ENCODE measurements around the gene LYZL4. TPM values are rescaled to one million over a fixed set of nuclear protein-coding genes. Genes with fewer than 3 reads are reported as not detected.

Gene LYZL4
- polyA plus RNA-seq, 1 experiment: not detected

- H3K4me3 ChIP-seq (ENCODE audit: low read depth, low read length): no peak overlapping the region
- ChIA-PET CTCF (no interaction called here), POLR2A (no interaction called here)
- no peak for TF ChIP-seq CTCF (IDR thresholded peaks at IDR 0.05; ENCODE audit: low read depth, low read length)
- no peaks in the 10 kb centered on the region for H3K27me3 ChIP-seq (ENCODE audit: control insufficient read depth, insufficient read depth, low read length)
- H3K9me3 ChIP-seq (ENCODE audit: control insufficient read depth, insufficient read depth, low read length): no peaks in the 10 kb centered on the region
- no peak for DNase-seq (ENCODE audit: low read depth, low spot score)
- no peak overlapping the region for H3K27ac ChIP-seq (ENCODE audit: low read depth, low read length)
Measured at GRCh38 chr3:42403737-42404136, 6.7 kb downstream of the LYZL4 start.

- H3K27ac ChIP-seq (ENCODE audit: low read depth, low read length): no peak overlapping the region
- DNase-seq (ENCODE audit: low read depth, low spot score): no peak
- POLR2A ChIA-PET: no interaction called here
- TF ChIP-seq CTCF (IDR thresholded peaks at IDR 0.05; ENCODE audit: low read depth, low read length): no peak
- H3K9me3 ChIP-seq (ENCODE audit: control insufficient read depth, insufficient read depth, low read length): no peaks in the 10 kb centered on the region
- CTCF ChIA-PET: no interaction called here
- H3K4me3 ChIP-seq (ENCODE audit: low read depth, low read length): no peak overlapping the region
- peaks cover 2% of the 10 kb centered on the region for H3K27me3 ChIP-seq (ENCODE audit: control insufficient read depth, insufficient read depth, low read length)
Measured at GRCh38 chr3:42402394-42403096, 7.9 kb downstream of the LYZL4 start.

- DNase-seq (ENCODE audit: low read depth, low spot score): no peak
- TF ChIP-seq CTCF (IDR thresholded peaks at IDR 0.05; ENCODE audit: low read depth, low read length): no peak
- Histone ChIP-seq H3K9me3 (ENCODE audit: control insufficient read depth, insufficient read depth, low read length) (no peaks in the 10 kb centered on the region), H3K27me3 (ENCODE audit: control insufficient read depth, insufficient read depth, low read length) (peaks cover 2% of the 10 kb centered on the region), H3K4me3 (ENCODE audit: low read depth, low read length) (no peak overlapping the region), H3K27ac (ENCODE audit: low read depth, low read length) (no peak overlapping the region)
- ChIA-PET CTCF (no interaction called here), POLR2A (no interaction called here)
Measured at GRCh38 chr3:42398080-42398479, 12.3 kb downstream of the LYZL4 start.

- no peak overlapping the region for H3K4me3 ChIP-seq (ENCODE audit: low read depth, low read length)
- no peak for DNase-seq (ENCODE audit: low read depth, low spot score)
- ChIA-PET POLR2A (no interaction called here), CTCF (no interaction called here)
- H3K27ac ChIP-seq (ENCODE audit: low read depth, low read length): no peak overlapping the region
- H3K9me3 ChIP-seq (ENCODE audit: control insufficient read depth, insufficient read depth, low read length): no peaks in the 10 kb centered on the region
- no peak for TF ChIP-seq CTCF (IDR thresholded peaks at IDR 0.05; ENCODE audit: low read depth, low read length)
- peaks cover 2% of the 10 kb centered on the region for H3K27me3 ChIP-seq (ENCODE audit: control insufficient read depth, insufficient read depth, low read length)
Measured at GRCh38 chr3:42397644-42398043, 12.8 kb downstream of the LYZL4 start.

- CTCF ChIA-PET: no interaction called here
- TF ChIP-seq CTCF (IDR thresholded peaks at IDR 0.05; ENCODE audit: low read depth, low read length): no peak
Measured at GRCh38 chr3:42394579-42395288, 15.7 kb downstream of the LYZL4 start.

More at GRCh38 chr3:42394579-42395288, 15.7 kb downstream of the LYZL4 start:
- DNase-seq (ENCODE audit: low read depth, low spot score): no peak
- Histone ChIP-seq H3K27ac (ENCODE audit: low read depth, low read length) (no peak overlapping the region), H3K27me3 (ENCODE audit: control insufficient read depth, insufficient read depth, low read length) (peaks cover 2% of the 10 kb centered on the region), H3K4me3 (ENCODE audit: low read depth, low read length) (no peak overlapping the region), H3K9me3 (ENCODE audit: control insufficient read depth, insufficient read depth, low read length) (no peaks in the 10 kb centered on the region)
- POLR2A ChIA-PET: no interaction called here
